ENCODE results near the gene N4BP3. TPM values are rescaled to one million over a fixed set of nuclear protein-coding genes. Genes with fewer than 3 reads are reported as not detected.

Gene N4BP3
- total RNA-seq, 3 donors from 2014 or later (not counting 1 experiment from before 2014, with no cell fraction given) = 5.6 to 16.9 (median 9.0) TPM

DNA sequence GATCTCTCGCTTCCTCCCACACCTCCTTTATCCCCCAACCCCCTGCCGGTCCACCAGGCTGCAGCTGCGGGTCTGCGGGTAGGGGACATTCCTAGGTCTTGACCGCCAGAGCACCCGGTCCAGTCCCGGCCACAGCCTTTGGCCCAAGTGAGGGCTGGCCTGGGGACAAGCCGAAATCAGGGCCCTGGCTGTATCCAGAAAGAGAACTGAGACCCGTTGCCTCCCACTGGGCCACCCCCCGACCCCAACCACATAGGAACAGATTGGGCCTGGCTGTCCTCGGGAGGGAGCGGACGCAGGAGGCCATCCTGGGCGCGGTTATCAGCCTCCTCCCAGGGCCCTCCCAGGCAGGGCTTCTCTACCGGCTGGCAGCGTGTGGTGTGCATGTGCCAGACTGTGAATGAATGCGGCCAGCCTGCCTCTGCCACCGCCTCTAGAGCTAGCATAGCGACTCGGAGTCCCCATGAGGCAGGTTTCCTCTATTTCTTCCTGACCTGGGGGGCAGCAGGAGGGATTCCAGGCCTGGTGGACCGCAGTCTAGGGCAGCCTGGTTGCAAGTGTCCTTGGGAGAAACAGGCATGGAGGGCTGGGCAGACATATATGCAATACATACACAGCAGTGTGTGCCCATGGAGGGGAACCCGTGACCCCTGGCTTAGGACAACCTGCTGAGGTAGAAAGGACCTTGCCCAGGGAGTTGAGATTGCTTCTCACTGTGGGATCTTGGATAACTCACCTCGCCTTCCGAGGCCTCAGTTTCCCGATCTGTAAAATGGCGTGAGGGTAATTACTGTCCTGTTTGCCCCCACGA, 1.2 kb downstream of the N4BP3 start:
- ATAC-seq = peak; percentile 41 to 67 (median 55)
- peak overlapping the region; percentile 60 for H3K27ac ChIP-seq (ENCODE audit: low read length)
- no peaks in the 10 kb centered on the region for H3K9me3 Mint-ChIP-seq
- H3K27ac Mint-ChIP-seq = peak overlapping the region; percentile 90 to 94
- H3K36me3 ChIP-seq (ENCODE audit: control insufficient read depth, insufficient read depth, low read length) = no peaks in the 10 kb centered on the region
- H3K4me3 Mint-ChIP-seq = peak overlapping the region; percentile 91
- peaks cover 6% of the 10 kb centered on the region for H3K27me3 ChIP-seq (ENCODE audit: control insufficient read depth, insufficient read depth, low read length)
- peak overlapping the region; percentile 41 for H3K4me3 ChIP-seq (ENCODE audit: low read length)
- H3K4me1 ChIP-seq (ENCODE audit: control insufficient read depth, insufficient read depth, low read length) = peaks cover 63% of the 10 kb centered on the region
- peak; percentile 72 to 82 for DNase-seq
- 8% methylated on average over 28 of the region's 28 CpGs for WGBS (ENCODE audit: insufficient coverage)
- H3K9me3 ChIP-seq (ENCODE audit: control insufficient read depth, insufficient read depth, low read length) = no peaks in the 10 kb centered on the region
- no peaks in the 10 kb centered on the region for H3K36me3 Mint-ChIP-seq
- H3K4me1 Mint-ChIP-seq = peaks cover 29 to 44% of the 10 kb centered on the region in 2 donors
- TF ChIP-seq, protein P1, sequence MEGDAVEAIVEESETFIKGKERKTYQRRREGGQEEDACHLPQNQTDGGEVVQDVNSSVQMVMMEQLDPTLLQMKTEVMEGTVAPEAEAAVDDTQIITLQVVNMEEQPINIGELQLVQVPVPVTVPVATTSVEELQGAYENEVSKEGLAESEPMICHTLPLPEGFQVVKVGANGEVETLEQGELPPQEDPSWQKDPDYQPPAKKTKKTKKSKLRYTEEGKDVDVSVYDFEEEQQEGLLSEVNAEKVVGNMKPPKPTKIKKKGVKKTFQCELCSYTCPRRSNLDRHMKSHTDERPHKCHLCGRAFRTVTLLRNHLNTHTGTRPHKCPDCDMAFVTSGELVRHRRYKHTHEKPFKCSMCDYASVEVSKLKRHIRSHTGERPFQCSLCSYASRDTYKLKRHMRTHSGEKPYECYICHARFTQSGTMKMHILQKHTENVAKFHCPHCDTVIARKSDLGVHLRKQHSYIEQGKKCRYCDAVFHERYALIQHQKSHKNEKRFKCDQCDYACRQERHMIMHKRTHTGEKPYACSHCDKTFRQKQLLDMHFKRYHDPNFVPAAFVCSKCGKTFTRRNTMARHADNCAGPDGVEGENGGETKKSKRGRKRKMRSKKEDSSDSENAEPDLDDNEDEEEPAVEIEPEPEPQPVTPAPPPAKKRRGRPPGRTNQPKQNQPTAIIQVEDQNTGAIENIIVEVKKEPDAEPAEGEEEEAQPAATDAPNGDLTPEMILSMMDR (IDR thresholded peaks at IDR 0.05) = no peak
- peaks cover 8 to 22% of the 10 kb centered on the region in 2 donors for H3K27me3 Mint-ChIP-seq (ENCODE audit: low read depth in 2 of 2)
- intact Hi-C loops (cut with micrococcal nuclease) = loop anchor here (2.0 to 10.0 kb wide), 2 partner anchors 38 to 120 kb away; partner anchors contain the start of genes NHP2 and PHYKPL

DNA sequence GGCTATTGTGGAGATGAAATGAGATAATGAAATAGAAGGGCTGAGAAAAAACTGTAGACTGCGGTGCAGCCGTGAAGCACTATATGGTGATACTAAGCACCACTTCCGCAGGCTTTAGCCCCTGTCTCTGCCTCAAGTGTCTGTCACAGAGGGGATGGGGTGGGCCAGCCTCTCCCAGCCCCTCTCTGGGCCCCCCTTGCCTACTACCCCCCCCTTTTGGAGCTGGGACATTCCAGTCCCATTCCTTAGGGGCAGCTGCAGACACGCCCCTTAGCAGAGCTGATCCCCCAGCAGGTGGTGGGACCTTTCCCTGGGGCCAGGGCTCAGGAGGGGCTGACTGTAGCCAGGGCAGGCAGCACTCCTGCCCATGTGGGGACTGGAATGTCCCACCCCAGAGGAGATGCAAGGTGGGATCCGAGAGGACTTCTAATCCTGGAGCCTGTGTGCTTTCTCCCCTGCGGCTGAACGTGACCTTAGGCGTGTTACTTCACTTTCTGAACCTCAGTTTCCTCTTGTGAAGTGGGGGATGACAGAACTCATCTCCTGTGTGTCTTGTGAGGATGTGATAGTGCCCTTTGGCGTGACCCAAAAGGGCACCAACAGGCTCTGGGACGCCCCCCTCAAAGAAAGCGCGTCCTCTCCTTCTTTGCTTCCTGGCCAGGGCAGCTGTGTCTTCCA, 1.9 kb downstream of the N4BP3 start:
- intact Hi-C loops (cut with micrococcal nuclease) = loop anchor here (2.0 to 10.0 kb wide), 2 partner anchors 38 to 120 kb away; partner anchors contain the start of genes NHP2 and PHYKPL
- Histone ChIP-seq H3K27ac (ENCODE audit: low read length) (peak overlapping the region; percentile 60), H3K36me3 (ENCODE audit: control insufficient read depth, insufficient read depth, low read length) (no peaks in the 10 kb centered on the region), H3K9me3 (ENCODE audit: control insufficient read depth, insufficient read depth, low read length) (no peaks in the 10 kb centered on the region), H3K4me3 (ENCODE audit: low read length) (no peak overlapping the region), H3K4me1 (ENCODE audit: control insufficient read depth, insufficient read depth, low read length) (peaks cover 70% of the 10 kb centered on the region), H3K27me3 (ENCODE audit: control insufficient read depth, insufficient read depth, low read length) (peaks cover 6% of the 10 kb centered on the region)
- TF ChIP-seq, protein P1 (IDR thresholded peaks at IDR 0.05) = no peak
- no peaks in the 10 kb centered on the region for H3K9me3 Mint-ChIP-seq
- WGBS (ENCODE audit: insufficient coverage) = 30% methylated on average over 12 of the region's 12 CpGs
- peak overlapping the region; percentile 91 for H3K4me3 Mint-ChIP-seq
- DNase-seq = peak; percentile 57 to 72
- peaks cover 6 to 21% of the 10 kb centered on the region in 2 donors for H3K27me3 Mint-ChIP-seq (ENCODE audit: low read depth in 2 of 2)
- H3K4me1 Mint-ChIP-seq = peaks cover 29 to 44% of the 10 kb centered on the region in 2 donors
- peak overlapping the region; percentile 90 to 94 for H3K27ac Mint-ChIP-seq
- peak; percentile 43 to 70 (median 55) for ATAC-seq
- no peaks in the 10 kb centered on the region for H3K36me3 Mint-ChIP-seq

DNA sequence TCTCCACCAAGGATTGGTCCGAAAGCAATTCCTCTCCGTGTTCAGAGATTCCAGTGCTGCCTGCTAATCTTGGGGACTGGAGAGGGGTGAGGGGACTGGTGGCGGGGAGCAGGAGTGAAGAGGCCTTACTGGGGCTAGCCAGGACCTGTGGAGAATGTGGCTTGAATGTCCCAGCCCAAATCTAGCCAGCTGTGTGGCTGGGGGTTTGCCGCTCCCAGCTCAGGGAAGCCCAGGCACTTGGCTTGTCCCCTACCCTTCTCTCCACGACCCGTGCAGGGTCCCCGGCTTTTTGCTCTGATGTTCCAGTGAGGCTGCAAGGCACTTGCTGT, 2.4 kb downstream of the N4BP3 start:
- peaks cover 1 to 19% of the 10 kb centered on the region in 2 donors for H3K27me3 Mint-ChIP-seq (ENCODE audit: low read depth in 2 of 2)
- H3K4me1 ChIP-seq (ENCODE audit: control insufficient read depth, insufficient read depth, low read length) = peaks cover 75% of the 10 kb centered on the region
- no peak for ATAC-seq

More for the DNA sequence above, 2.4 kb downstream of the N4BP3 start:
- intact Hi-C loops (cut with micrococcal nuclease) = loop anchor here (1.0 to 10.0 kb wide), 3 partner anchors 15 to 119 kb away; partner anchors contain the start of genes NHP2 and PHYKPL
- no peaks in the 10 kb centered on the region for H3K36me3 ChIP-seq (ENCODE audit: control insufficient read depth, insufficient read depth, low read length)
- Mint-ChIP-seq H3K4me3 (peak overlapping the region; percentile 55), H3K36me3 (no peaks in the 10 kb centered on the region), H3K27ac (peak overlapping the region; percentile 90 to 94), H3K9me3 (no peaks in the 10 kb centered on the region), H3K4me1 (peaks cover 29 to 49% of the 10 kb centered on the region in 2 donors)
- DNase-seq = peak in 1 of 2 donors; percentile 40
- H3K27me3 ChIP-seq (ENCODE audit: control insufficient read depth, insufficient read depth, low read length) = peaks cover 11% of the 10 kb centered on the region
- H3K9me3 ChIP-seq (ENCODE audit: control insufficient read depth, insufficient read depth, low read length) = no peaks in the 10 kb centered on the region
- peak overlapping the region; percentile 60 for H3K27ac ChIP-seq (ENCODE audit: low read length)
- no peak overlapping the region for H3K4me3 ChIP-seq (ENCODE audit: low read length)
- 59% methylated on average over 7 of the region's 7 CpGs for WGBS (ENCODE audit: insufficient coverage)
- TF ChIP-seq, protein P1 (IDR thresholded peaks at IDR 0.05) = no peak
